GM23338 (cell line): ENCODE results near the gene SFXN1. TPM values are rescaled to one million over a fixed set of nuclear protein-coding genes. Genes with fewer than 3 reads are reported as not detected.

Experiments used
- ATAC-seq: fragments of 200-7000 bp; cut with Tn5 transposase; 3 replicates; pipeline ENCODE4 v1.9.1; 2020
- DNase-seq: peaks from one replicate; pipeline ENCODE4 v3.0.0-alpha.2; 2015; ENCODE audit warnings: low spot score
- H2AFZ ChIP-seq: fragments of 200-600 bp; sonication (generic); 2 replicates; pipeline ENCODE4 v1.8.0; 2016; ENCODE audit warnings: antibody characterized with exemption, mild to moderate bottlenecking, moderate library complexity
- H3F3A ChIP-seq: fragments of 200-600 bp; sonication (generic); replicated peaks from 2 replicates; pipeline ENCODE4 v1.8.0; 2017; ENCODE audit warnings: antibody characterized with exemption, mixed run types, low read depth
- H3K27ac ChIP-seq: fragments of 200-600 bp; sonication (generic); 2 replicates; pipeline ENCODE4 v1.6.1; 2016; ENCODE audit warnings: low read depth
- H3K27me3 ChIP-seq: fragments of 200-600 bp; sonication (generic); 2 replicates; pipeline ENCODE4 v1.8.0; 2016; ENCODE audit warnings: mild to moderate bottlenecking, mixed run types, moderate library complexity; ENCODE audit not compliant: insufficient read depth
- H3K36me3 ChIP-seq: fragments of 200-600 bp; sonication (generic); 2 replicates; pipeline ENCODE4 v1.8.0; 2016; ENCODE audit warnings: mild to moderate bottlenecking; ENCODE audit not compliant: insufficient read depth
- H3K4me1 ChIP-seq: fragments of 200-600 bp; sonication (generic); 2 replicates; pipeline ENCODE4 v1.8.0; 2016; ENCODE audit warnings: mild to moderate bottlenecking, moderate library complexity; ENCODE audit not compliant: insufficient read depth
- H3K4me2 ChIP-seq: fragments of 200-600 bp; sonication (generic); 2 replicates; pipeline ENCODE4 v1.7.1; 2017; ENCODE audit warnings: mixed run types
- H3K4me3 ChIP-seq: fragments of 200-600 bp; sonication (generic); 2 replicates; pipeline ENCODE4 v1.6.1; 2016; ENCODE audit warnings: mixed run types
- H3K79me2 ChIP-seq: fragments of 200-600 bp; sonication (generic); replicated peaks from 2 replicates; pipeline ENCODE4 v1.8.0; 2017; ENCODE audit warnings: mild to moderate bottlenecking; ENCODE audit not compliant: insufficient read depth
- H3K9me2 ChIP-seq: fragments of 200-600 bp; sonication (generic); 2 replicates; pipeline ENCODE4 v1.8.0; 2017; ENCODE audit not compliant: insufficient read depth
- H4K20me1 ChIP-seq: fragments of 200-600 bp; sonication (generic); replicated peaks from 2 replicates; pipeline ENCODE4 v1.8.0; 2017; ENCODE audit warnings: mild to moderate bottlenecking; ENCODE audit not compliant: insufficient read depth
- H3K27ac Mint-ChIP-seq: 2 replicates; pipeline ENCODE4 v1.8.0; 2020; ENCODE audit warnings: inconsistent platforms, mild to moderate bottlenecking, moderate library complexity, mixed read lengths
- H3K27me3 Mint-ChIP-seq: 3 replicates; pipeline ENCODE4 v1.8.0; 2022; ENCODE audit warnings: low read depth, mild to moderate bottlenecking, moderate library complexity, mixed read lengths, inconsistent platforms; ENCODE audit not compliant: insufficient read depth, poor library complexity
- H3K36me3 Mint-ChIP-seq: 3 replicates; pipeline ENCODE4 v1.8.0; 2021; ENCODE audit warnings: low read depth, mild to moderate bottlenecking, inconsistent platforms, moderate library complexity, mixed read lengths
- H3K4me1 Mint-ChIP-seq: 3 replicates; pipeline ENCODE4 v1.8.0; 2020; ENCODE audit warnings: mild to moderate bottlenecking, inconsistent platforms, mixed read lengths
- H3K4me3 Mint-ChIP-seq: 3 replicates; pipeline ENCODE4 v1.8.0; 2021; ENCODE audit warnings: moderate library complexity, mild to moderate bottlenecking, inconsistent platforms, mixed read lengths
- H3K9me3 Mint-ChIP-seq: 3 replicates; pipeline ENCODE4 v1.8.0; 2020; ENCODE audit warnings: moderate library complexity, mild to moderate bottlenecking, inconsistent platforms, mixed read lengths
- CREB1 ChIP-seq: fragments of 250-450 bp; sonication (Bioruptor Pico); IDR thresholded peaks from 2 replicates; pipeline ENCODE4 v1.5.0; 2020; ENCODE audit warnings: low read depth, mild to moderate bottlenecking, moderate library complexity
- EZH2 ChIP-seq: fragments of 200-600 bp; sonication (generic); IDR thresholded peaks from one replicate; pipeline ENCODE4 v1.8.0; 2017; ENCODE audit warnings: antibody characterized with exemption, mild to moderate bottlenecking, low read depth; ENCODE audit not compliant: unreplicated experiment
- EZH2phosphoT487 ChIP-seq: fragments of 200-600 bp; sonication (generic); IDR thresholded peaks from one replicate; pipeline ENCODE4 v1.8.1; 2018; ENCODE audit warnings: antibody characterized with exemption; ENCODE audit not compliant: unreplicated experiment
- JUNB ChIP-seq: IDR thresholded peaks from one replicate; pipeline ENCODE4 v1.6.1; 2016; ENCODE audit warnings: antibody characterized with exemption; ENCODE audit not compliant: unreplicated experiment
- NANOG ChIP-seq: IDR thresholded peaks from 2 replicates; pipeline ENCODE4 v1.6.1; 2016; ENCODE audit warnings: antibody characterized with exemption, borderline replicate concordance
- POLR2AphosphoS5 ChIP-seq: IDR thresholded peaks from 2 replicates; pipeline ENCODE4 v1.6.1; 2016; ENCODE audit warnings: antibody characterized with exemption, low read depth
- STAT1 ChIP-seq: IDR thresholded peaks from one replicate; pipeline ENCODE4 v1.6.1; 2016; ENCODE audit warnings: antibody characterized with exemption; ENCODE audit not compliant: unreplicated experiment
- ZNF114 ChIP-seq: fragments of 250-450 bp; sonication (Bioruptor Pico); IDR thresholded peaks from 2 replicates; pipeline ENCODE4 v1.5.0; 2020; ENCODE audit warnings: mild to moderate bottlenecking, moderate library complexity
- ZNF331 ChIP-seq: fragments of 250-450 bp; sonication (Bioruptor Pico); IDR thresholded peaks from 2 replicates; pipeline ENCODE4 v1.5.0; 2020; ENCODE audit warnings: low read depth, mild to moderate bottlenecking, moderate library complexity
- polyA plus RNA-seq: library from polyadenylated mRNA; unstranded; fragments of >200 nt; fragmentation: Nextera tagmentation; extraction: Ambion mirVana; gene quantifications from 2 replicates; pipeline ENCODE4 v1.2.1, GENCODE V29; 2016
- total RNA-seq: library from RNA; depleted of rRNA; stranded (reverse); fragments of >200 nt; shearing (Covaris generic); gene quantifications from 2 replicates; pipeline ENCODE4 v1.2.3, GENCODE V29; 2014
- TF ChIP-seq, protein P1 (sequence below), 2 experiments: fragments of 200-600 bp in 1 of 2; sonication (generic) in 1 of 2; conservative IDR thresholded peaks; 2 replicates each; pipeline versions ENCODE4 v1.5.1 to v1.6.1; 2016 to 2017; ENCODE audit warnings: antibody characterized with exemption in 2 of 2, low read depth in 2 of 2, mild to moderate bottlenecking in 2 of 2, moderate library complexity in 1 of 2
- TF ChIP-seq, protein P2 (sequence below): IDR thresholded peaks from one replicate; pipeline ENCODE4 v1.6.1; 2018; ENCODE audit warnings: antibody characterized with exemption; ENCODE audit not compliant: unreplicated experiment
- TF ChIP-seq, protein P3 (sequence below): fragments of 250-450 bp; sonication (Bioruptor Pico); IDR thresholded peaks from 2 replicates; pipeline ENCODE4 v1.5.0; 2020; ENCODE audit warnings: mild to moderate bottlenecking, moderate library complexity
- TF ChIP-seq, protein P4 (sequence below): IDR thresholded peaks from 2 replicates; pipeline ENCODE4 v1.6.1; 2016; ENCODE audit warnings: antibody characterized with exemption

SFXN1 gene
- total and polyA plus RNA-seq, 2 experiments from 2014 or later: 44.0 to 97.7 TPM

DNA sequence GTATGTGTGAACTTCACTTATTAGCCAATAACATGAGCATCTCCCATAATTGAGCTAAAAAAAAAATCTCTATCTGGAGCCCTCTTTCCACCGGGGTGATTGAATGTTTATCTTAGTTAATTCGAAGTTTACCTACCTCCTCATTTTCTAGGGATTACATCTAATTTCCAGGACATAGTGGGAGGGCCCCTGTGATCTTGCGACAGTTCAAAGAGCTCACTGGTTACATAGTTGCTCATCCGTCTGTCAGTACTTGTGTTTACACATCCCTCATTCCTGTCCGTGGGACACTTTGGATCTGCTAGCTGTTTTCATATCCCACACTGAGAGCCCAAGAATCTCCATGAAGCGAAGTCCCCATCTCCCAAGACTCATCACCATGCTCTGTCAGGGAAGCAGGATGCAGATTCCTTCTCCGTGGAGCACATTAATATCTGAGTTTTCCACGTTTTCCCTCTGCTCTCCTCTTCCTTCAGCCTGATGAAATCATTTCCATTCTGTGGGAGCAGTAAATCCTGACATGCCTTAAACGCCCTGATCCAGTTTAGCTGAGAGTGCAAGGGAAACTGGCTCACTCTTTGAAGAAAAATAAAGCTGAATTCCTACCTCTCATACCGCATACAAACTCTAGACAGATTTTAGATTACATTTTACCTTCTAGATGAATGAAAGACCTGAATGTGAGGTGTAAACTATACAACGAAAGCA is 10.2 kb upstream of the SFXN1 start:
- H2AFZ ChIP-seq: peak overlapping the region; percentile 20; the same call in 1 of the 2 replicates
- no peak overlapping the region for H3K4me3 ChIP-seq
- Mint-ChIP-seq H3K4me3 (no peak overlapping the region), H3K27ac (no peak overlapping the region), H3K36me3 (no peaks in the 10 kb centered on the region), H3K4me1 (peaks cover 5% of the 10 kb centered on the region), H3K9me3 (no peaks in the 10 kb centered on the region; the same call in 2 of the 3 replicates), H3K27me3 (peaks cover 1% of the 10 kb centered on the region)
- H3K36me3 ChIP-seq: no peaks in the 10 kb centered on the region
- H3K27me3 ChIP-seq: no peaks in the 10 kb centered on the region
- H3K4me1 ChIP-seq: no peaks in the 10 kb centered on the region
- DNase-seq (no peak), ATAC-seq (no peak)
- TF ChIP-seq JUNB (no peak), POLR2AphosphoS5 (no peak), ZNF114 (CRISPR knock-in tag) (no peak), EZH2phosphoT487 (no peak), STAT1 (no peak), EZH2 (no peak), CREB1 (CRISPR knock-in tag) (no peak), ZNF331 (CRISPR knock-in tag) (no peak), NANOG (no peak)
- TF ChIP-seq, protein P1, sequence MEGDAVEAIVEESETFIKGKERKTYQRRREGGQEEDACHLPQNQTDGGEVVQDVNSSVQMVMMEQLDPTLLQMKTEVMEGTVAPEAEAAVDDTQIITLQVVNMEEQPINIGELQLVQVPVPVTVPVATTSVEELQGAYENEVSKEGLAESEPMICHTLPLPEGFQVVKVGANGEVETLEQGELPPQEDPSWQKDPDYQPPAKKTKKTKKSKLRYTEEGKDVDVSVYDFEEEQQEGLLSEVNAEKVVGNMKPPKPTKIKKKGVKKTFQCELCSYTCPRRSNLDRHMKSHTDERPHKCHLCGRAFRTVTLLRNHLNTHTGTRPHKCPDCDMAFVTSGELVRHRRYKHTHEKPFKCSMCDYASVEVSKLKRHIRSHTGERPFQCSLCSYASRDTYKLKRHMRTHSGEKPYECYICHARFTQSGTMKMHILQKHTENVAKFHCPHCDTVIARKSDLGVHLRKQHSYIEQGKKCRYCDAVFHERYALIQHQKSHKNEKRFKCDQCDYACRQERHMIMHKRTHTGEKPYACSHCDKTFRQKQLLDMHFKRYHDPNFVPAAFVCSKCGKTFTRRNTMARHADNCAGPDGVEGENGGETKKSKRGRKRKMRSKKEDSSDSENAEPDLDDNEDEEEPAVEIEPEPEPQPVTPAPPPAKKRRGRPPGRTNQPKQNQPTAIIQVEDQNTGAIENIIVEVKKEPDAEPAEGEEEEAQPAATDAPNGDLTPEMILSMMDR (conservative IDR thresholded peaks at IDR 0.05; ENCODE audit: low read depth in 2 of 2): no peak
- TF ChIP-seq, protein P2, sequence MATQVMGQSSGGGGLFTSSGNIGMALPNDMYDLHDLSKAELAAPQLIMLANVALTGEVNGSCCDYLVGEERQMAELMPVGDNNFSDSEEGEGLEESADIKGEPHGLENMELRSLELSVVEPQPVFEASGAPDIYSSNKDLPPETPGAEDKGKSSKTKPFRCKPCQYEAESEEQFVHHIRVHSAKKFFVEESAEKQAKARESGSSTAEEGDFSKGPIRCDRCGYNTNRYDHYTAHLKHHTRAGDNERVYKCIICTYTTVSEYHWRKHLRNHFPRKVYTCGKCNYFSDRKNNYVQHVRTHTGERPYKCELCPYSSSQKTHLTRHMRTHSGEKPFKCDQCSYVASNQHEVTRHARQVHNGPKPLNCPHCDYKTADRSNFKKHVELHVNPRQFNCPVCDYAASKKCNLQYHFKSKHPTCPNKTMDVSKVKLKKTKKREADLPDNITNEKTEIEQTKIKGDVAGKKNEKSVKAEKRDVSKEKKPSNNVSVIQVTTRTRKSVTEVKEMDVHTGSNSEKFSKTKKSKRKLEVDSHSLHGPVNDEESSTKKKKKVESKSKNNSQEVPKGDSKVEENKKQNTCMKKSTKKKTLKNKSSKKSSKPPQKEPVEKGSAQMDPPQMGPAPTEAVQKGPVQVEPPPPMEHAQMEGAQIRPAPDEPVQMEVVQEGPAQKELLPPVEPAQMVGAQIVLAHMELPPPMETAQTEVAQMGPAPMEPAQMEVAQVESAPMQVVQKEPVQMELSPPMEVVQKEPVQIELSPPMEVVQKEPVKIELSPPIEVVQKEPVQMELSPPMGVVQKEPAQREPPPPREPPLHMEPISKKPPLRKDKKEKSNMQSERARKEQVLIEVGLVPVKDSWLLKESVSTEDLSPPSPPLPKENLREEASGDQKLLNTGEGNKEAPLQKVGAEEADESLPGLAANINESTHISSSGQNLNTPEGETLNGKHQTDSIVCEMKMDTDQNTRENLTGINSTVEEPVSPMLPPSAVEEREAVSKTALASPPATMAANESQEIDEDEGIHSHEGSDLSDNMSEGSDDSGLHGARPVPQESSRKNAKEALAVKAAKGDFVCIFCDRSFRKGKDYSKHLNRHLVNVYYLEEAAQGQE: no peak
- TF ChIP-seq, protein P3, sequence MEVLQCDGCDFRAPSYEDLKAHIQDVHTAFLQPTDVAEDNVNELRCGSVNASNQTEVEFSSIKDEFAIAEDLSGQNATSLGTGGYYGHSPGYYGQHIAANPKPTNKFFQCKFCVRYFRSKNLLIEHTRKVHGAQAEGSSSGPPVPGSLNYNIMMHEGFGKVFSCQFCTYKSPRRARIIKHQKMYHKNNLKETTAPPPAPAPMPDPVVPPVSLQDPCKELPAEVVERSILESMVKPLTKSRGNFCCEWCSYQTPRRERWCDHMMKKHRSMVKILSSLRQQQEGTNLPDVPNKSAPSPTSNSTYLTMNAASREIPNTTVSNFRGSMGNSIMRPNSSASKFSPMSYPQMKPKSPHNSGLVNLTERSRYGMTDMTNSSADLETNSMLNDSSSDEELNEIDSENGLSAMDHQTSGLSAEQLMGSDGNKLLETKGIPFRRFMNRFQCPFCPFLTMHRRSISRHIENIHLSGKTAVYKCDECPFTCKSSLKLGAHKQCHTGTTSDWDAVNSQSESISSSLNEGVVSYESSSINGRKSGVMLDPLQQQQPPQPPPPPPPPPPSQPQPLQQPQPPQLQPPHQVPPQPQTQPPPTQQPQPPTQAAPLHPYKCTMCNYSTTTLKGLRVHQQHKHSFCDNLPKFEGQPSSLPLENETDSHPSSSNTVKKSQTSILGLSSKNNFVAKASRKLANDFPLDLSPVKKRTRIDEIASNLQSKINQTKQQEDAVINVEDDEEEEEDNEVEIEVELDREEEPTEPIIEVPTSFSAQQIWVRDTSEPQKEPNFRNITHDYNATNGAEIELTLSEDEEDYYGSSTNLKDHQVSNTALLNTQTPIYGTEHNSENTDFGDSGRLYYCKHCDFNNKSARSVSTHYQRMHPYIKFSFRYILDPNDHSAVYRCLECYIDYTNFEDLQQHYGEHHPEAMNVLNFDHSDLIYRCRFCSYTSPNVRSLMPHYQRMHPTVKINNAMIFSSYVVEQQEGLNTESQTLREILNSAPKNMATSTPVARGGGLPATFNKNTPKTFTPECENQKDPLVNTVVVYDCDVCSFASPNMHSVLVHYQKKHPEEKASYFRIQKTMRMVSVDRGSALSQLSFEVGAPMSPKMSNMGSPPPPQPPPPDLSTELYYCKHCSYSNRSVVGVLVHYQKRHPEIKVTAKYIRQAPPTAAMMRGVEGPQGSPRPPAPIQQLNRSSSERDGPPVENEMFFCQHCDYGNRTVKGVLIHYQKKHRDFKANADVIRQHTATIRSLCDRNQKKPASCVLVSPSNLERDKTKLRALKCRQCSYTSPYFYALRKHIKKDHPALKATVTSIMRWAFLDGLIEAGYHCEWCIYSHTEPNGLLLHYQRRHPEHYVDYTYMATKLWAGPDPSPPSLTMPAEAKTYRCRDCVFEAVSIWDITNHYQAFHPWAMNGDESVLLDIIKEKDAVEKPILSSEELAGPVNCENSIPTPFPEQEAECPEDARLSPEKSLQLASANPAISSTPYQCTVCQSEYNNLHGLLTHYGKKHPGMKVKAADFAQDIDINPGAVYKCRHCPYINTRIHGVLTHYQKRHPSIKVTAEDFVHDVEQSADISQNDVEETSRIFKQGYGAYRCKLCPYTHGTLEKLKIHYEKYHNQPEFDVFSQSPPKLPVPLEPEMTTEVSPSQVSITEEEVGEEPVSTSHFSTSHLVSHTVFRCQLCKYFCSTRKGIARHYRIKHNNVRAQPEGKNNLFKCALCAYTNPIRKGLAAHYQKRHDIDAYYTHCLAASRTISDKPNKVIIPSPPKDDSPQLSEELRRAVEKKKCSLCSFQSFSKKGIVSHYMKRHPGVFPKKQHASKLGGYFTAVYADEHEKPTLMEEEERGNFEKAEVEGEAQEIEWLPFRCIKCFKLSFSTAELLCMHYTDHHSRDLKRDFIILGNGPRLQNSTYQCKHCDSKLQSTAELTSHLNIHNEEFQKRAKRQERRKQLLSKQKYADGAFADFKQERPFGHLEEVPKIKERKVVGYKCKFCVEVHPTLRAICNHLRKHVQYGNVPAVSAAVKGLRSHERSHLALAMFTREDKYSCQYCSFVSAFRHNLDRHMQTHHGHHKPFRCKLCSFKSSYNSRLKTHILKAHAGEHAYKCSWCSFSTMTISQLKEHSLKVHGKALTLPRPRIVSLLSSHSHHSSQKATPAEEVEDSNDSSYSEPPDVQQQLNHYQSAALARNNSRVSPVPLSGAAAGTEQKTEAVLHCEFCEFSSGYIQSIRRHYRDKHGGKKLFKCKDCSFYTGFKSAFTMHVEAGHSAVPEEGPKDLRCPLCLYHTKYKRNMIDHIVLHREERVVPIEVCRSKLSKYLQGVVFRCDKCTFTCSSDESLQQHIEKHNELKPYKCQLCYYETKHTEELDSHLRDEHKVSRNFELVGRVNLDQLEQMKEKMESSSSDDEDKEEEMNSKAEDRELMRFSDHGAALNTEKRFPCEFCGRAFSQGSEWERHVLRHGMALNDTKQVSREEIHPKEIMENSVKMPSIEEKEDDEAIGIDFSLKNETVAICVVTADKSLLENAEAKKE (CRISPR knock-in tag): no peak
- TF ChIP-seq, protein P4, sequence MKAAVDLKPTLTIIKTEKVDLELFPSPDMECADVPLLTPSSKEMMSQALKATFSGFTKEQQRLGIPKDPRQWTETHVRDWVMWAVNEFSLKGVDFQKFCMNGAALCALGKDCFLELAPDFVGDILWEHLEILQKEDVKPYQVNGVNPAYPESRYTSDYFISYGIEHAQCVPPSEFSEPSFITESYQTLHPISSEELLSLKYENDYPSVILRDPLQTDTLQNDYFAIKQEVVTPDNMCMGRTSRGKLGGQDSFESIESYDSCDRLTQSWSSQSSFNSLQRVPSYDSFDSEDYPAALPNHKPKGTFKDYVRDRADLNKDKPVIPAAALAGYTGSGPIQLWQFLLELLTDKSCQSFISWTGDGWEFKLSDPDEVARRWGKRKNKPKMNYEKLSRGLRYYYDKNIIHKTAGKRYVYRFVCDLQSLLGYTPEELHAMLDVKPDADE: no peak
- no peaks in the 10 kb centered on the region for H4K20me1 ChIP-seq
- H3K4me2 ChIP-seq: no peak overlapping the region
- no peaks in the 10 kb centered on the region for H3F3A ChIP-seq
- no peaks in the 10 kb centered on the region for H3K79me2 ChIP-seq
- no peaks in the 10 kb centered on the region for H3K9me2 ChIP-seq
- no peak overlapping the region for H3K27ac ChIP-seq
